ENCODE data around the gene ZFYVE21.

Gene ZFYVE21

DNA sequence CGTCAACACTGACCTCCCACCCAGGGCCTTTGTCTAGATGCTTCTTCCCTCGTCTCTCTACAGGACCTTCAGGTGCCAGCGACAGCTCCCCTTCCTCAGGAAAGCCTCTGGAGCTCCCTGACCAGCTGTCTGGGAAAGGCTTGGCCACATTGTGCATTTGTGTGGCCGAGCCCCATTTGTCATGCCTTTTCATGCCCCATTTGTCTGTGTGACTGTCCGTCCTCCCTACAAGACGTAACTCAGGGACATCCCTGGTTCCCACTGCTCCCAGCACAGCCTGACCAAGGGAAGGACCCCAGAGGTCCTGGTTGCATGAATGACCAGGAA is 23.8 kb downstream of the ZFYVE21 start:
- no peak for DNase-seq

DNA sequence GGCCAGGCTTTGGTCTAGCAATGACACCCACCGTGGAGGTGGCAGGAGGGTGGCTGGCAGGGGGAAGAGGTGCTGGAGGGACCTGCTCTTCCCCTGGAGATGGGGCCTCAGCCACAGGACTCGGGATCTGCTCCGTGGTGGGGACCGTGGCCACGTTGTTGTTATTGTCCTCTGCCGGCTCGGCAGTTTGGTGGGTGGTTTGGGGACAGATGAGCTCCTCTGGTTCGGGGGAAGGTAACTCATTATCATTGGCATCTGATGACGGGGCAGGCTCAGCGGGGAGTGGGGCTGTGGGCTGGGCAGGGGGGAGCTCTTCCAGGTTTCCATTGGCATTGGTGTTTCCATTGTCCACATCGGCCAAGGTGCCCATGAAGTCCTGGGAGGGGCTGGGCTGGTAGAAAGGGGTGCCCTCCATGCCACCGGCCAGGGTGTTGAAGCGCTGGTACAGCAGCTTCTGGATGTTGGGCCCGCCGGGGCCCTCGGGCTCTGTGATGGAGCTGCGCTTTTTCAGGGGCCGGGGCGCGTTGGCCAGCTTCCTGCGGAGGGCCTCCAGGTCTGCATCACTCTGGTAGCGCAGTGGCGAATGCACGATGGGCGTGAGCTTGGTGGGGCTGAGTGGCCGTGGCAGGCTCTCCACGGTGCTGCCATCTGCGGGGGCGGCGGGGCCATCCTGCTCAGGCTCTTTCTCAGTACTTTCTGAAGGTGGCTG is 24.3 kb downstream of the ZFYVE21 start:
- DNase-seq = no peak

DNA sequence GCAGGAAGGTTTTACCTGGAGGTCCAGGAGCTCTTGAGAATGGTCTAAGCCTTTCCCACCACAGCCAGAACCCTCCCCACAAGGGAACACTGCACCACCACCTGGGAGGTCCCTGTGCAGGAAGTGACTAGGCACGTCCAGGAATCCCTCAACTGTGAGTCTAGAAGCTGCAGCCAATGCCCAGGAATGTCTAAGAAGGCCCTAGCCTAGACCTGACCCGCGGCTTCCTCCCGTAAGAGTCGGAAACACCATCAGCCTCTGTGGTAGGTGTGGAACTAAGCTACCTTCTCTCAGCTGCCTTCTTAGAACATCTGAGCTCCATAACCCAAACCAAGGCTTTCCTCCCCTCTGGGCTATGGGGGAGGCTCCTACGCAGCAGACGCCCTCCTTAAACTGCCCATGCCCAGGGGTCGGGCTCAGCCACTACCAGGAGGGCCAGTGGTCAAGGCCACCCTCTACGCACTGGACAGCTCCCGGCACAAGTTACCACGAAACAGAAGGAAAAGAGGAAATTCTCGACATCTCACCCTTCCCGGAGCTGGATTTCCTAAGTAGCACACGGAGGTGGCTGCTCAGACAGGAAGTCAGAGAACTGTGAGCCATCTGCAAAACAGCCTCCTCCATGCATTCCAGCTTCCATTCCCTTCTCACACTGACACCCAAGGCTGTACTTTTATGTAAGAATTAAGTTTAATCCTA is 25.5 kb downstream of the ZFYVE21 start:
- no peak for DNase-seq

DNA sequence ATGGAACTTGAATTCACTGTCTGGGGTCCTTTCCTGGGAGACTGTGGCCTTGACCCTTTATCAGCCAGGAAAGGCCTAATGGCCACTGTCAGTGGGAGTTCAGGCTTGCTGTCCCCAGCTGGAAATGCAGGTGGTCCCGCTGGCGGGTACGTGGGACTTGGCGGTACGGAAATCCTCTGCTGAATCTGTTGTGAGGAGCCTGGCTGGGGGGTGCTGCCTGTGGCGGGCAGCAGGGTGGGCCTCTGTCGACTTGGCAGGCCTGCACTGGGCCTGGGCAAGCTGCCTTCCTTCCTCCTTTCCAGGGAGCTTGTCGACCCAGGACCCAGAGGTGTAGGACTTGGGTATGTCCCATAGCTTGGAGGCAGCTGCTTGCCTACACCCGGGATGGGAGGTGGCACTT is 26.3 kb downstream of the ZFYVE21 start:
- DNase-seq = no peak

DNA sequence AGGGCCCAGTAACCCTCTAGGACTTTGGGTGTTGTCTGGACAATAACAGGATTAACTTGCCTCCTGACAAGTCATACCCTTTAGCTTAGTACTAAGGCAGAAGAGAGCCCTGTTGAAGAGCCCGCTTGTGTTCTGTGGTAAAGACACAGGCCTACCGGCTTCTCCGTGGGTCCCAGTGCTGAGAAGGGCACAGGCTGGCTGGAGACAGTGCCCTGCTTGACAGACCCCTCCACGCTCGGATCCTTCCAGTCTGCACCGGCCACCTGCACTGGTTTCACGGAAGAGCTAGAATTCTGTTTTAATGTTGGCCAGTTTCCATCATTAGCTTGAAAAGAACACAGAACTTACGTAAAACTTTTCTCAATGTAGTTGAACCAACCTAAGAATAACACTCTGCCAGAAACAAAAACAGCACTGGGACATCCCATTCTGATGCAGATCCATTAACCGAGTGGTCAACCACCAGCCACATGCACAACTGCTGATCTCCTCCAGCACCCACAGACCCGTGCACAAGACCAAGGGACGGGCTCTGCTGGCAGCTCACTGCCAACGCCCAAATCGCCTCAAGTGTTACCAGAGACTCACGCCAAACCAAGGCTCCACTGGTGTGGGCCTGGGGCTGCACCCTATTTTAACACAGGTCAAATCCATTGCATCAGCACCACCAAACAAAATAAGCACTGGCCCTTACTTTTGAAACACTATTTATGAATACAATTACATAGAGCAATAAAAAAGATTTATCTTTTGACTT is 27.1 kb downstream of the ZFYVE21 start:
- no peak for DNase-seq

DNA sequence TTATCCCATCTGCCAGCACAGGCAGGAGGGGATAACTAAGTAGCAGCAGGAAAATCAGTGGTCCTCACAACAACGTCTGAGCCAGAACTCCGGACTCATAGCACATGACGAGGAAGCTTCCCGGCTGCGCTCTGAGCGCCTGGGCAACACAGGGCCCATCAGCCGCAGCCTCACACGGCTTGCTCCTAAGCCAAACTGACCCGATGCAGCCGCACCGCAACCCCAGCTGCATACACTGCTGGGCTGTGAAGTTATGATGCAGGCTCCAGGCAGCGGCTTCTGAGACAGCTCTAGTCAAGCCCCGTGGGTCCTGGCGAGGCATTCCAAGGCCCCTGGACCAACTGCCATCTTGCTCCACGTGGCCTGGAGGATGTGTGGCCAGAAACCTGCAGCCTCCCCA is 28.1 kb downstream of the ZFYVE21 start:
- DNase-seq = no peak

DNA sequence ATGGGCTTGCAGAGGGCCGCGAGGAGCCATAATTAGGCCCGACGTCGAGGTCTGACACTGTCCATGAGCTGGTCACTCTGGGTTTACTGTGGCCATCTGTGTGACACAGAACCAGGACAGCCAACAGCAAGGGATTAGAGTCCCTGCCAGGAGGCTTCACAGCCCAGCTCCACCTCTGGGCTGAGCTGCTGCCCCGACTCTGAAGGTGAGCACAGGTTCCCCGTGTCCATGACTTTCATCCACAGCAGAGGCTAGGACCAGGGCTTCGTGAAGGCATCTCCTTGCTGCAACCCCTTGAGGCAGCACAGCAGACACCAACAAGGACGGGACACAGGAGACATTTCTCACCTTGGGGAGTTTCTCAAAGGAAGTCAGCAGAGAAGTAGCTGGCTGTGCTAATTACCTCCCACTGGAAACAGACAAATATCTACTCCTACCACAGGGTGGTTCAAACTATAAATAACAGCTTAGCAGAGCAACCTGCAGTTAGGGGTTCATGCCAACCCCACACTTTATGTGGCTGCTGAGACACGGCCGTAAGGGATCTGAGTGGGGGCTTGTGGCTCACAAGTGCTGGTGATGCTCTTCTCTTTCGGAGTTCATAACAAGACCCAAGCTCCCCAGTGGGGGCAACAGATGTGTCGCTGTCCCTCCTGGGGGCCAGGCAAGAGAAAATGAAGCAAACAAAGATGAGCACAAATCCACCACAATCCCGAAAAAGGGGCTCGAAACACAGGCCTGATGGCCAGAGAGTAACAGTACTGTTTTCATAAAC is 29.2 kb downstream of the ZFYVE21 start:
- DNase-seq = no peak

DNA sequence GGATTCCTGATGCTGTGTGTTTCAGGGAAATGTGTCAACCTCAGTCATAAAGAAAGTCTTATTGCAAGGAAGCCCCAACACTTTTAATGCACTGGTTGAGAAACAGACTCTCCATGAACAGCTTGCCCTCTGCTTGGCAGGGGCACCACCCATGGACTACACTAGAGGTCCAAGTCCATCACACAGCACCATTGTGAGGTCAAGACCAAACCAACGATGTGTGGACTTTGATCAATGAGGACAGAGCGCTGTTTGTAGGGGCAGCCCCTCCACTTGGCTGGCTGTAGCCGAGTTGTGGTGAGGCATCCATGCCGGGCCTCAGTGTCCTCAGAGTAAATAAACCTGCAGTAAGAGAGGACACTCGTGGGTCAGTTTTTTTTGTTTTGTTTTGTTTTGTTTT is 29.8 kb downstream of the ZFYVE21 start:
- DNase-seq = no peak

DNA sequence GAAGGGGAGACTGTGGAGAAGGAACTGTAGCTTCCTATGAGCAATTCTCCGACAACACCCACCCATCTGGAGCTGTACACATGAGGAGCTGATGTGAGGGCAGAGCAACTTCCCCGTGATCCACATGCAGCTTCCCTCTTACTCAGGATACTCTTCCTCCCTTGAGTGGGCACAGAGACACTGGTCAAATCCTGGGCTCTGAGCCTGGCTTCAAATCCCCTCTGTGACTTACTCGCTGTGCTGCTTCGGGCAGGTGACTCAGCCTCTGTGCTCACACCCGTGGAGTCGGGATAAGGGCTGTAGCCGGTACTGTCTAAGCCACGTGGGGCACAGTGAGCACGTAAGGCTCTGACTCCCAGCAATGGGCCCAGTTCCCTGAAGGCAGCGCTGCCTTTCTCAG is 31.1 kb downstream of the ZFYVE21 start:
- no peak for DNase-seq

DNA sequence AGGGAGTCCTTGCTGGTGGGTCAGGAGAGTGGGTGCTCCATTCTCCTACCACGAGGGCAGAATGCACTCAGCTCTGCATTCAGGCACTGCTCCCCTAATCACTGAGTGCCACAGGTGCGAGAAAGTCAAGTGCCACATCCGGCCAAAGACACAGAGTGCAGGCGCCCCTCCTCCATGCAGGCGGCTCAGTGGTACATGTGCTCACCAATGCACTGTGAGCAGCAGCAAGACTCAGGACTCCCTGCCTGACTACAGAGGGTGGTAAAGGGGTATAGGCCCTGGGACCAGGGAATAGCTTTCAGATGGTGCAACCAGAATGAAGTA is 32.9 kb downstream of the ZFYVE21 start:
- DNase-seq = peak in 1 of 2 donors; percentile 20

DNA sequence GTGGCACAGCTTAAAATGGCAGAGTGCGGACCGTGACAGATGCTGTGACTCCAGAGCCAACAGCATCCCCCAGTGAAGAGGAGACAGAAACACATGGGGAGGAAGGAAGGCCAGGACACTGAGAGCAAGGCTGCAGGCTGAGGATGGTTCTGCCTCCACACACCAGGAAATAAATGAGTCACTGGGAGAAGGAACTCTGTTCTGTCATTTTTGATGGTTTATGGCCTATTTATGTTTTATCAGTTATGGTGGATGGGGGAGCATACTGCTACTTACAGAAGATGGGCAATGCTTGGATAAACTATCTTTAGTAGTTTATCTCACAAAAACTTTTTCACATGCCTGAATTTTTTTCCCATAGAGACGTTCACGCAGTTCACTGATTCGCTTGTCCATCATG is 33.8 kb downstream of the ZFYVE21 start:
- no peak for DNase-seq

DNA sequence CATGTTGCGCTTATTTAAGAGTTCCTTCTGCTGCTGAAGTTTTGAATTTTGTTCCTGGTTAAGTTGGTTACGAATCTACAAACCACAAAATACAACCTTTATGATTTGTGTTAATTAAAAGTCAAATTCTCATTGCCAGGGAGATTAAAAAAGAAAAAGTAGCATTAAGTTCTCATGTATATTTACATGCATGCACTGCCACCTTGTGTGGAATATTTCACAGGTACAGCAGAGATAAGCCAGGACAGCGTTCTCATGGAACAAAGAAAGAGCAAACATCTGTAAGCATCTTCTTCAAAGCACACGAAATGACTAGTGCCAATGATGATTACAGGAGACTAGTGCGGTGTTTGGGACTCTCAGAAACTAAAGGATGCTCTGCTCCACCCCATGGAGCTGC is 34.2 kb downstream of the ZFYVE21 start:
- no peak for DNase-seq

DNA sequence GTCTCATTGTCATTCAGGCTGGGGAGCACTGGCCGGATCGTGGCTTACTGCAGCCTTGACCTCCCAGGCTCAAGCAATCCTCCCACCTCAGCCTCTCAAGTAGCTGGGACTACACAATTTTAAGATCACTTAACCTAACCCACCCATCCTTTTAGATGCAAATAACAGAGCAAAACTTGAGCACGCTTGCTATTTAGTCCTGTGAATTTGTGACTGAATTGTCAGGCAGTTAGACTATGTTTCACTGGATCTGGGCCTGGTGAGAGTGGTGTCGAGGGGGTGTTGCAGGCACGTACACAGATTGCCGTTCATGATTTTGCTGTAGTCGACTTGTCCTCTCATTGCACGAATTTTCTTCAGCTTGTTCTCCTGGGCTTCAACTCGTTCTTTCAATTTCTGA is 38.2 kb downstream of the ZFYVE21 start:
- no peak for DNase-seq

DNA sequence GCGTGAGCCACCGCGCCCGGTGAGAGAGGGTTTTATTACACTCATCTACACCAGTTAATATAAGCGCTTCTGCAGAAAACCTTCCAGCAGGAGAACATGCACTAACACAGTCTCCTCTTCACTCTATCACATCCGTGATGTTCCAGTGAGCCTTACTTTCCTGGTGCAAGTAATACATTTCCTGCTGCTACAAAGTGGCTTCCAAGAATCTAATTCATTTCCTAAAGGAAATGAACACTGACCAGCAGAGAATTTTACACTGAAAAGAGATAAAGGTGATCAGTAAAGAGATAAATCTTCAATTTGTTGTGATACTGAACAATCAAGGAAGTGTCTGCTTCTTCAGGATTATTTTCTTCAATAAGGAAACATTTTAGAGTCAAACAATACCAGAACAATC is 39.5 kb downstream of the ZFYVE21 start:
- DNase-seq = no peak

DNA sequence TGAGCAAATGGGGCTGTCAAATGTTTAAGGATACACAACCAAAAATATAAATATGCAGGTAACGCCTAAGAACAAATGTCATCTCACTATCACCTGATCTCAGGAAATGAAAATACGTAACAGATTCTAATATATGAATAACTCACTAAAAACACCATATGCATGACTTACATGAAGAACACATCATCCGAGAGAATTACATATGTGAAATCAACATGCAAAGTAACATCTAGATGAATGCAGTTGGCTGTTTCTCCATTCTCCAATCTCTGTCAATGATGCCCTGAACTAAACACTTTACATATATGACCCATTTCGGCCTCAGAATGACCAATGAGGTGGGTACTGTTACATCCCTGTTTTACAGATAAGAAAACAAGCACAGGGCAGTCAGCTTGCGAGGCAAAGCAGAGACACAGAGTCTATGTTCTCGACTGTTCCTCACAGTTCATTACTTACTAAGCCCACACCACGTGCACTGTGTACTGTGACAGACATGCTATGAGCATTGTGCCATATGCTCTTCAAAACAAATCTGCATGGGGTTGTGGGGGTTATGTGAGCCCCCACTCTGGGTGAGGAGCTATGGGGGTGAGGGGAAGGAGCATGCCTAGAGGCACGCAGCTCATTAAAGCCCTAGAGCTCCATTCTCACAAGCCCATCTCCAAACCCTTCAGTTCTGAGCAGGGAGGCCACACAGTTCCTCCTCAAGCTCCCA is 42.6 kb downstream of the ZFYVE21 start:
- DNase-seq = no peak

DNA sequence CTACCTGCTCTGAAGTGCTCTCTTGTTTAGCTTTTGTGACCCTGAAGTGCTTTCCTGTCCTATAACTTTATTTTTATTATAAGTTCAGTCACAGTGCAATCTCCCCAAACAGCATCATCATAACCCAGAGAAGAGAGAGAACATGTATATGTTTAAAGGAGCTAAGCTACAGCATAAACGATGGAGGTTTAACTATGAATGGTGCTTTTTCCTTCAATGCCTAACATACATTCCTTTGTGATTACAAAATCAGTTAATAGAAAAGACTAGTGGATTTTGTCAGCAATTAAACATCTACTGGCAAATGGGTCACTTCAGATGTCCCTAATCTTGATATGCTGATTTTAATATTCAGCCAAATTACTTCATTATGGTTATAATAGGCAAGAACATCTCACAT is 46.4 kb downstream of the ZFYVE21 start:
- DNase-seq = no peak

DNA sequence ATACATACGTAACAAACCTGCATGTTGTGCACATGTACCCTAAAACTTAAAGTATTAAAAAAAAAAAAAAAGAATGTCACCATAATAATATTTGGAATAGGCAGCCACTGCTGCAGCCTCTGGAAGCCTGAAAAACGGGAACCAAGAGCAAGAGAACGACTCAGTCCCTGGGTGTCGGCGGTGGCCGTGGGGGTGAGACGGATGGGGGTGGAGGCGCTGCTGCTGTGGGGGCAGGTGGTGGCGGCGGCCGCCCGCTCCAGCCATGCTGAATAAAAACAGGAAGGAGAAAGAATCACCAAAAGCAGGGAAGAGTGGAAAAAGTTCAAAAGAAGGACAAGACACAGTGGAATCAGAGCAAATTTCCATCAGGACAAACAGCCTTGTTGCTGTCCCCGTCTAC is 46.9 kb downstream of the ZFYVE21 start:
- DNase-seq = no peak

DNA sequence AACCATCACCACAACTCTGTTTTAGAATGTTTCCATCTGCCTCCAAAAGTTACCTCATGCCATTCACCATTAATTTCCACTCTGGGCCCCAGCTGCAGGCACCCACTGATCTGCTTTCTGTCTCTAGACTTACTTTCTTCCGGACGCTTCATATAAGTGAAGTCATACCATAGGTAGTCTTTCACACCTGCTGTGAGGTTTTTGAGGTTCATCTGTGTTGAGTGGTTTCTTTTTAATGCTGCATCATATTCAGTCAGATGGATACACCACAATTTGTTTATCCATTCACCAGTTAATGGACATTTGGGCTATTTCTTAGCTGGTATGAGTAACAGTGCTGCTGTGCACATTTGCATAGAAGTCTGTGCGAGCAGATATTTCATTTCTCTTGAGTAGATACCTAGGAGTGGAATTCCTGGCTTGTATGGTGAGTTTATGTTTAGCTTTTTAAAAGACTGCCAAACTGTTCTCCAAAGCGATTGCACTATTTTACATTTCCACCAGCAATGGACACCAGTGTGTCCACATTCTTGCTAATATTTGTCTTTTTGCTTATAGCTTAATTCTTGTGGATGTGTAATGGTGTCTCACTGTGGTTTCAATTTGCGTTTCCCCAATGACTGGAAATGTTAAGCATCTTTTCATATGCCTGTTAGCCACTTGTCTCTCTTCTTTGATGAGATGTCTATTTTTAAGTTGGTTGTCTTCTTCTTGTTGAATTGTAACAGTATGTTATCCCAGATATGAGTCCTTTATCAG is 48.3 kb downstream of the ZFYVE21 start:
- DNase-seq = no peak

DNA sequence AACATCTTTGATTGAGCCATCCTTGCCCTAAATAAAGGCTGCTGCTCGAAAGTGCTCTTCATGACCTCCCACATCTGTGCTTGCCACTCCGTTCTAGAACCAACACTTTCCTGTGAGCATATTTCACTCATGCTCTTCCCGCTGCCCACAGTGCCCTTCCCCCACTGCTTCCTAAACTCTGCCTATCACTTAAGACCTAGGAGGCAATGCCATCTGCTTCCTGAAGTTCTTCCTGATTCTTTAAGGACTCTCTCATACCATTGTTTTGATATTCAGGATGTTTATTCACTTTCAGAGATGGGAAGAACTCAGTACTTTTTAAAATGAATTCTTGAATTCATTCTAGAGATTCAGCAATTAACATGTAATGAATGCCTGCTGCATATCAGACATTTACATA is 49.9 kb downstream of the ZFYVE21 start:
- no peak for DNase-seq

DNA sequence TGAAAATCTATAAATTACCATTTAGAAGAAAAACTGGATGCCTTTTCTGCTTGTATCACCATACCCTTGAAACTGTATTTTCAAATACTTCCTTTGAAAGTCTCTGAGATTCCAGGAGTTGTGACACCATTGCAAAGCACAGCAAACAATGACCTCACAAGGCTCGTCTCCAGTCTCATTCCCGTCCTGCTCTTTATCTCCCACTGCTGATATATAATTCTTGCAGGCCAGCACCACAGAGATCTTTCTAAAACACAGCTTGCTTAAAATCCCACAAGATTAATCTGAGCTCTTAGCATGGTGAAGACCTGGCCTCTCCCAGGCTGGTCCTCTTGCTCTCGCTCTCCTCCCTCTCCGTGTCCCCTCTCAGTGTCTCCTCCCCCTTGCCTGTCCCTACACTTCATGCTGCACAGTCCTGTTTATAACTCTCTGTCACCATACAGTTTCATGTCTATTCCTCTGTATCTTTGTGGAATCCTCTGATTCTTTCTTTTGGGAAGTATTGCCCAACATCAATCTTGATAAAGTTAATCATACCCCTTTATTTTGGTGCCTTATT is 51.8 kb downstream of the ZFYVE21 start:
- no peak for DNase-seq

DNA sequence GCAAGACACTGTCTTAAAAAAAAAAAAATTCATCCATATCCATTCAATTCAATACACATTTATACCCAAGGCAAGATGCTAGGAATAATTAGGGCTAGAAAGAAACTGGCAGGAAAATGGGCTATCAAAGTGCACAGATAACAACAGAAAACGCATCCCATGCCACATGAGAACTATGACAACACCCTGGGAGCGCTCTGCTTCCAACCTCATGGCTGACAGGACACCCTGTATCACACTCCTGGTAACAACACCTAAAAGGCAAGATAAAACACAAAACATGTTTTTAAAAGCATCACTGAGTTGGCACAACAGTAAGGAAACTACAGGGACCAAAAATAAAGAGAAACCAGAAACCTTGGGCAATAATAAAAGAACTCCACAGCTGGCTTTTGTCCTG is 54.9 kb downstream of the ZFYVE21 start:
- no peak for DNase-seq

DNA sequence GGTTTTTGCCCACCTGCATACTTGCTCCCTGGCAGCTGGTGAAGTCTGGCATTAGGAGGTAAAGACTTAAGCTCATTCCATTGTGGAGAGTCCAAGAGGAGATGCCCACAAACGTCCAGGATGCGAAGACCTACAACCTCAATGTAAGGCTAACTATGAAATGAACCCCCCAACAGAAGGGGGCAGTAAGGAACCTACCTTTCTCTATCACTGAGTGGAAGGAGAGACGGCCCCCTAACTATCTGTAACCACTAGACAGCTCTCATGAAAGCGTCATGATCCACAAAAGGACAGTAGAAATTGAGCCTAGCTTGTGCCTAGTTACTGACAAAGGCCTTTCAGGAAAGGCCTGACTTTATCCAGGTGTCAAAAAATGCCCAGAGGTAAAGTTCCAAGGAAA is 55.3 kb downstream of the ZFYVE21 start:
- DNase-seq = no peak
